HL-60 (cell line): ENCODE data around the gene PKN3.
A peak's percentile ranks its signal among the peaks of the same experiment; 100 is the strongest.

Experiments
- DNase-seq, 2 experiments: peaks; one replicate each; pipeline ENCODE4 v3.0.0-alpha.2; 2010 to 2020; ENCODE audit warnings: low read depth in 1 of 2, low spot score in 1 of 2
- H3K27ac ChIP-seq: fragments of 250-450 bp; sonication (Bioruptor Pico); replicated peaks from 2 replicates; pipeline ENCODE4 v1.5.1; 2020; ENCODE audit warnings: mild to moderate bottlenecking, moderate library complexity
- H3K27me3 ChIP-seq: fragments of 250-450 bp; sonication (Bioruptor Pico); 2 replicates; pipeline ENCODE4 v1.5.1; 2021; ENCODE audit warnings: mild to moderate bottlenecking, moderate library complexity; ENCODE audit not compliant: insufficient read depth, poor library complexity, severe bottlenecking
- H3K4me3 ChIP-seq: replicated peaks from 2 replicates; pipeline ENCODE4 v1.5.1; 2011; ENCODE audit warnings: mild to moderate bottlenecking, control low read depth, low read length; ENCODE audit not compliant: insufficient read depth
- CTCF ChIP-seq: IDR thresholded peaks from one replicate; pipeline ENCODE4 v1.5.1; 2011; ENCODE audit warnings: low read length, control low read depth, inconsistent platforms; ENCODE audit not compliant: insufficient read depth
- GABPA ChIP-seq: IDR thresholded peaks from 2 replicates; pipeline ENCODE4 v1.6.1; 2012; ENCODE audit warnings: low read depth
- POLR2AphosphoS5 ChIP-seq: IDR thresholded peaks from 2 replicates; pipeline ENCODE4 v1.6.1; 2012; ENCODE audit warnings: low read depth
- REST ChIP-seq: IDR thresholded peaks from 2 replicates; pipeline ENCODE4 v1.6.1; 2012; ENCODE audit warnings: low read depth; ENCODE audit not compliant: insufficient replicate concordance
- SPI1 ChIP-seq: IDR thresholded peaks from 2 replicates; pipeline ENCODE4 v1.6.1; 2012; ENCODE audit warnings: low read depth, mild to moderate bottlenecking, borderline replicate concordance

PKN3 gene

GRCh38 chr9:128753627-128754026 is 51.3 kb downstream of the PKN3 start:
- no peak overlapping the region for H3K4me3 ChIP-seq
- no peak for DNase-seq
- no peaks in the 10 kb centered on the region for H3K27me3 ChIP-seq
- H3K27ac ChIP-seq = no peak overlapping the region
- TF ChIP-seq SPI1 (no peak), REST (no peak), GABPA (no peak), CTCF (no peak), POLR2AphosphoS5 (no peak)

- DNase-seq = peak in 1 of 2 experiments; percentile 25
- no peak overlapping the region for H3K27ac ChIP-seq
- H3K27me3 ChIP-seq = no peaks in the 10 kb centered on the region
- H3K4me3 ChIP-seq = no peak overlapping the region
- TF ChIP-seq GABPA (no peak), SPI1 (peak; percentile 68; the same call in 1 of the 2 replicates), REST (no peak)
Observed at GRCh38 chr9:128757602-128758001, 55.3 kb downstream of the PKN3 start.

- Histone ChIP-seq H3K27ac (no peak overlapping the region), H3K27me3 (no peaks in the 10 kb centered on the region), H3K4me3 (no peak overlapping the region)
- TF ChIP-seq REST (no peak), POLR2AphosphoS5 (no peak), GABPA (no peak), CTCF (no peak), SPI1 (no peak)
- no peak for DNase-seq
Observed at GRCh38 chr9:128762671-128763449, 60.6 kb downstream of the PKN3 start.
